ENCODE results near the gene SEC24D.

DNA sequence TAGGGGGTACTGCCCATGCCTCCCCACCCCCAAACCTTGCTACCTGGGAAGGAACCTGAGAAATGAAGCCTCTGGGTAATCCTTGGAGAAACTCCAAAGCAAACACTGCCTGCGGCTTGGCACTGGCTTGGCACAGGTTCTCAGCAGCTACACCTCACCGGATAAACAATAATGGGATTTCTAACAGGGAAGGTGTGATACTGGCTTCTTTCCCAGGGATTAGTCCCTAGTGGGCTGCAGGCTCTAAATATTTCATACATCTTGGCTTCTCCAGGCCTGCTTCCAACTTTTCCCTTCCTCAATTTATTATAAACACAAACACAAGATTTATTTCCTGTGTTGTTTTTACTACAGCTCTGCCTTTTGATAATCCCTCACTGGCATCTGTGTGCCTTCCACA, 12.5 kb downstream of the SEC24D start:
- TF ChIP-seq, protein P1, sequence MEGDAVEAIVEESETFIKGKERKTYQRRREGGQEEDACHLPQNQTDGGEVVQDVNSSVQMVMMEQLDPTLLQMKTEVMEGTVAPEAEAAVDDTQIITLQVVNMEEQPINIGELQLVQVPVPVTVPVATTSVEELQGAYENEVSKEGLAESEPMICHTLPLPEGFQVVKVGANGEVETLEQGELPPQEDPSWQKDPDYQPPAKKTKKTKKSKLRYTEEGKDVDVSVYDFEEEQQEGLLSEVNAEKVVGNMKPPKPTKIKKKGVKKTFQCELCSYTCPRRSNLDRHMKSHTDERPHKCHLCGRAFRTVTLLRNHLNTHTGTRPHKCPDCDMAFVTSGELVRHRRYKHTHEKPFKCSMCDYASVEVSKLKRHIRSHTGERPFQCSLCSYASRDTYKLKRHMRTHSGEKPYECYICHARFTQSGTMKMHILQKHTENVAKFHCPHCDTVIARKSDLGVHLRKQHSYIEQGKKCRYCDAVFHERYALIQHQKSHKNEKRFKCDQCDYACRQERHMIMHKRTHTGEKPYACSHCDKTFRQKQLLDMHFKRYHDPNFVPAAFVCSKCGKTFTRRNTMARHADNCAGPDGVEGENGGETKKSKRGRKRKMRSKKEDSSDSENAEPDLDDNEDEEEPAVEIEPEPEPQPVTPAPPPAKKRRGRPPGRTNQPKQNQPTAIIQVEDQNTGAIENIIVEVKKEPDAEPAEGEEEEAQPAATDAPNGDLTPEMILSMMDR (IDR thresholded peaks at IDR 0.05; ENCODE audit: extremely low read depth in 1 of 2, insufficient read depth in 1 of 2, low read depth in 1 of 2, low read length in 2 of 2) = no peak
- TF ChIP-seq GATA2 (IDR thresholded peaks at IDR 0.05; ENCODE audit: insufficient read depth, insufficient read length, low read depth, low read length) (no peak), POLR2A (IDR thresholded peaks at IDR 0.05; ENCODE audit: low read depth, low read length) (no peak), EZH2 (IDR thresholded peaks at IDR 0.05; ENCODE audit: borderline replicate concordance, low read depth, low read length, severe bottlenecking) (no peak), POLR2AphosphoS5 (IDR thresholded peaks at IDR 0.05; ENCODE audit: insufficient read depth, low read depth, low read length) (no peak)
- TF ChIP-seq, protein P2, sequence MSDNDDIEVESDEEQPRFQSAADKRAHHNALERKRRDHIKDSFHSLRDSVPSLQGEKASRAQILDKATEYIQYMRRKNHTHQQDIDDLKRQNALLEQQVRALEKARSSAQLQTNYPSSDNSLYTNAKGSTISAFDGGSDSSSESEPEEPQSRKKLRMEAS (IDR thresholded peaks at IDR 0.05; ENCODE audit: insufficient read depth, insufficient read length) = no peak
